NCI-H2196 treated with DMSO at 0.1 percent for 48 hours (cell line): Measurements from ENCODE around the gene HTRA1.

Experiments used
- DNase-seq: peaks from one replicate; lab custom pipeline; 2025; ENCODE audit not compliant: unreplicated experiment; lab: John Stamatoyannopoulos, UW

HTRA1 gene

GRCh38 chr10:122514045-122514840, 52.9 kb downstream of the HTRA1 start:
- no peak for DNase-seq

GRCh38 chr10:122515022-122515424, 53.7 kb downstream of the HTRA1 start:
- DNase-seq, result no peak

- DNase-seq, result no peak
Observed at GRCh38 chr10:122515588-122516231, 54.4 kb downstream of the HTRA1 start.

GRCh38 chr10:122516734-122517133, 55.4 kb downstream of the HTRA1 start:
- no peak for DNase-seq

GRCh38 chr10:122519144-122519543, 57.8 kb downstream of the HTRA1 start:
- no peak for DNase-seq

- no peak for DNase-seq
Observed at GRCh38 chr10:122519873-122520272, 58.5 kb downstream of the HTRA1 start.

GRCh38 chr10:122521011-122521410, 59.7 kb downstream of the HTRA1 start:
- DNase-seq, result no peak

GRCh38 chr10:122524811-122525210, 63.5 kb downstream of the HTRA1 start:
- no peak for DNase-seq

- no peak for DNase-seq
Observed at GRCh38 chr10:122525788-122526187, 64.4 kb downstream of the HTRA1 start.

GRCh38 chr10:122526892-122527291, 65.5 kb downstream of the HTRA1 start:
- no peak for DNase-seq

- DNase-seq, result no peak
Observed at GRCh38 chr10:122530177-122530576, 68.8 kb downstream of the HTRA1 start.

- DNase-seq, result no peak
Observed at GRCh38 chr10:122531261-122531660, 69.9 kb downstream of the HTRA1 start.

GRCh38 chr10:122531939-122532338, 70.6 kb downstream of the HTRA1 start:
- DNase-seq, result no peak

GRCh38 chr10:122532601-122533296, 71.4 kb downstream of the HTRA1 start:
- no peak for DNase-seq

- DNase-seq, result no peak
Observed at GRCh38 chr10:122537545-122537944, 76.2 kb downstream of the HTRA1 start.

GRCh38 chr10:122541541-122542002, 80.2 kb downstream of the HTRA1 start:
- DNase-seq, result no peak

- no peak for DNase-seq
Observed at GRCh38 chr10:122543676-122544445, 82.5 kb downstream of the HTRA1 start.

- no peak for DNase-seq
Observed at GRCh38 chr10:122544493-122544892, 83.1 kb downstream of the HTRA1 start.

- no peak for DNase-seq
Observed at GRCh38 chr10:122546242-122546641, 84.9 kb downstream of the HTRA1 start.

GRCh38 chr10:122548407-122549085, 87.2 kb downstream of the HTRA1 start:
- DNase-seq, result no peak

GRCh38 chr10:122549636-122550035, 88.3 kb downstream of the HTRA1 start:
- no peak for DNase-seq
